Epidermal melanocyte (primary cell): ENCODE data around the gene BCOR.

ENCODE experiments used
- DNase-seq: peaks from one replicate; pipeline ENCODE4 v3.0.0; 2011; ENCODE audit warnings: low spot score; ENCODE audit not compliant: insufficient read length

The BCOR gene

GRCh38 chrX:40086569-40087335, 11.0 kb downstream of the BCOR start:
- DNase-seq, result peak; percentile 84

DNA sequence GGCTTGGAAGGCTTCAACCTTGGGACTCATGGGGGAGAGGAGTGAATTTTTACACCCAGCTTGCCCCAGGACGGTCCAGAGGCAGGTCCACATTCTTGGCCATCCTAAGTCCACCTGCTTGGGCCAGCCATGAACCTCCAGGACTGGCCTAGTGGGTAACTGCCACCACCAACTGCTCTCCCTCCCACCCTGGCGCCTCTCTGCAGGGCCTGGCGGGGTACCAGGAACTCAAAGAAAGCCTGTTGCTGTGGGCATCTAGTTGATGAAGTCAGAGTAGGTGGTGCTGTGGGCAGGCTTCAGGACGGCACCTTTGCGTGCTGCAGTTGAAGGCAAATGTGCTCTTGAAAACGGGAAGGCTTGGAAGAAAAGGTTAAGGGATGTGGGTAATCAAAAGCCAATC, 12.0 kb downstream of the BCOR start:
- DNase-seq, result no peak

DNA sequence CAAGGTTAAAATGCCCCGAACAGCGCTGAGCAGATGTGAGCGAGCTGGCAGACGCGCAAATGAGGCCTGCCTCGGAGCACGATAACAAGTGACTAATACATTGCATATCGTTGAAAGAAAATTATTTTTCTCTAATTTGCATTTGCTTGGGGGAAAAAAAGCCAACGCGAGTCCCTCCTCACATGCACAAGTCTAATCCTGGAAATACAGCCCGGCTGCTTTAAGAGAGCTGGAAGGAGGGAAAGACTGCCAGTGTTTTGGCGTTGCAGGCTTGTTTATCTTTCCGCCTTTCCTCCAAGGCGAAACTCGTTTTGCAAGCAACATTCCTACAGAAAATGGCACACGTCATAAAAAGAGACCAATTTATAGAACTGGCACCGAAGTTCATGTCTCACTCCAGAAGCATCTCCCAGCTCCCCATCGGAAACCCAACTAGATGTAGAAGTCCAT, 12.6 kb downstream of the BCOR start:
- DNase-seq, result no peak

- DNase-seq, result no peak
These were observed 13.2 kb downstream of the BCOR start for GRCh38 chrX:40084471-40085101.

GRCh38 chrX:40083979-40084359, 13.8 kb downstream of the BCOR start:
- DNase-seq, result no peak

DNA sequence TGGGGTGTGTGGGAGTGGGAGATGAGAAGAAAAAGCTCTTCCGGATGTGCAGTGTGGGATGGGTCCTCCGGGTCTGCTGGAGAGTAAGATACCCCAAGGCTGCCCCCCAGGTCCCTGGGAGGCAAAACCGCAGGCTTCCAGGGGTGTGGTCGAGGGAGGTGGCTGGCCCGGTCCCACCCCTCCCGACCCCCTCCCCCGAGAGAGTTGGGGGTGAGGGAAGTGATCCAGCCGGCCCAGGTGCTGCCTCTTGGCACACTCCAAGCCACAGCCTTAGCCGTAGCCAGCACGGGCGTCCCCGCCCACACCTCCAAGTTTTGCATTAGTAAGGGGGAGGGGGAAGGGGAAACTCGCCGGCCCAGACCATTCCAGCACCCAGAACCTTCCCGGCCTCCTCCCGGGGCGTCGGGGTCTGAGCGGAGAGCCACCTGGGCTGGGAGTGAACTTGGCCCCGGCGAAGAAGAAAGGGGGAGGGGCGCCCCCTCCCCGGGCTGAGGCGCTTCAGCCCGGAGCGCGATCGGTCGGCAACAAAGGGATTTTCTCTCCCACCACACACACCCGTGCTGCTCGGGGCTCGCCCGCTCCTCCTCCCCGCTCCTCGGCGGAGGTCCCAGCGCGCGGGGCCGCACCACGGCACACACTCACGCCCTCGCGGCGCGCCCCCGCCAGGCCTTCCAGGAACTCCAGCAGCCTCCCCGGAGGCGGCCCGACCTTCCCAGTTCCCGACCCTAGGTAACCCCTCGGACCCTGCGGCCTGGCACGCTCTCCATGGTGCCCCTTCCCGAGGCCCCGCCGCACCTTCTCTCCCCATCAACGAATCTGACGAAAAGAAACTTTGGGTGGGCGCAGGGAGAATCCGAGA, 14.4 kb downstream of the BCOR start:
- DNase-seq, result no peak

DNA sequence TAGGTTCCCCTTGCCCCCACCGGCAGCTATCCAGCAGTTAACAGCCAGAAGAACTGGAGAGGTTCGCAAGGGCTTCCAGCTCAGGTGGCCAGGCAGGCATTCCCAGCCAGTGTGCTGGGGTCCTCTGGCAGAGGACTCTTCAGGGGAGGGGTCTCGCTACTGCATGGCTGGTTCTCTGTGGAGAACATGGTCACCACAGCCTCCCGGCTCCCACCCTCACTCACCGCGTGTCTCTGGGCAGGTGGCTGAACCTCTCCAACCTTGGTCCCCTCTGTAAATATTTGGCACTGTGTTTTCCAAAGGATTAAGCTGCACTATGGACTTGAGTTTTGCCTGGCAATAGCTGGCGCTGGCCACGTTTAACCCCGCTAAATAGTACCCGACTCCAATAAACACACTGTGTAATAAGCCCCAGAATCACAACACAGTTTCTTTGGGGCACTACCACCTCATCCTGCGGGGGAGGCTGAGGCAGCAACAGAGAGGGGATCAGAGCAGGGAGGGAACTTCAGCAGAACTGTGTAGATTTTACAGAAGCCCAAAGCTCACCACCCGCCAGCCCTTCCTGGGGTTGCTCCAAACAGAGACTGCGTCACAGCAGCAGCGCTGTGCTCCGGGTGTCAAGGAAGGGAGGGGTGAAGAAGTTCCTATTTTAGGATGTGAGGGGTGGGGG, 15.2 kb downstream of the BCOR start:
- no peak for DNase-seq

DNA sequence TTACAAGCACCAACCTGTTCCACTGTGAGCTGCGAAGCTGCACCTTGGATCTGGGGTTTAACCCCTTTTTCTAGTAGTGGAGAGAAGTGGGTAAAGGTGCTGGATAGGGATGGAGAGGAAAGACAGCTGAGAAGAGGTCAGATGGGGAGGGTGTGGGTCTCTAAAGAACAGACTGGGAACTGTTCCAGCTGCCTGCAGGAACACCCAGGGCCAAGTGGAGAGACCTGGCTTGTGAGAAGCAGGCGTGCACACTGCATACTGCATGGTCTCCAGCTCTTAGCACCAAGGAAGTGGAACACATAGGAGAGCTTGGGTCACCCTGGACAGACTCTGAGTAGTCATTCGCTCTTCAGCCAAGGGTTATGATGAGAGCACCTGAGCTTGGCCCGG, 16.1 kb downstream of the BCOR start:
- DNase-seq, result no peak

DNA sequence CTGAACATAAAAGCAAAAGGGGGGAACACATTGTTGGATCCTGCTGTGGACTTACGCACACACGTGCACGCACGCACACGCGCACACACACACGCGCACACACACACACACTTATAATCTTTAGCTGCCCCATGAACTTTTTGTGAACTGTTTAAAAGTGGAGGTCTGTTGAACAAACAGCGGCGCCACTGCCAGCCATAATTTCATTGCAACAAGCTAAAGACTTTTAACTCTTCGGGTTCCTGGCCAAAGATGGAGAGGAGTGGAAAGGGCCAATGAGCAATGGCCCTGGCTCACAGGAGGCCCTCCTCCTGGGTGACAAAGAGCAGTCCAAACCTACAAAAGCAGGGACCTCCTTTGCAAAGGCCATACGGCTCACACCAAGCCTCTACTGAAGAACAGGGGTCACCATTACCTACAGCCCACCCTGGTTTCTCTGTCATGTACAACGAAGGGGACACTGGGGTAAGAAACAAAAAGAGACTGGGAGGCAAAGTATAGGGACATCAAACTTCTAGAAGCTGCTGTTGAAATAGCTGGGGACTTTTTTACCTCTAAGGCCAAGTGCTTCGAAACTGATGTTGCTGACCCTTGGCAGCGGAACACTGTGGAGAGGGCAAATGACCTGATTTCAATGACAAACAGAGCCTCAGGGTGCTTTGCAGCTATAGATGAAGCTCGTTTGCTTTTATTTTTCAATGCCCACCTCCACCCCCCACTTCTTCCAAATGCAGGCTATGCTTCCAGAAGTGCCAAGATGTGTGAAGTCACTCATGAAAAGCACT, 16.7 kb downstream of the BCOR start:
- DNase-seq, result no peak

- no peak for DNase-seq
These were observed 18.2 kb downstream of the BCOR start for GRCh38 chrX:40079572-40079971.

DNA sequence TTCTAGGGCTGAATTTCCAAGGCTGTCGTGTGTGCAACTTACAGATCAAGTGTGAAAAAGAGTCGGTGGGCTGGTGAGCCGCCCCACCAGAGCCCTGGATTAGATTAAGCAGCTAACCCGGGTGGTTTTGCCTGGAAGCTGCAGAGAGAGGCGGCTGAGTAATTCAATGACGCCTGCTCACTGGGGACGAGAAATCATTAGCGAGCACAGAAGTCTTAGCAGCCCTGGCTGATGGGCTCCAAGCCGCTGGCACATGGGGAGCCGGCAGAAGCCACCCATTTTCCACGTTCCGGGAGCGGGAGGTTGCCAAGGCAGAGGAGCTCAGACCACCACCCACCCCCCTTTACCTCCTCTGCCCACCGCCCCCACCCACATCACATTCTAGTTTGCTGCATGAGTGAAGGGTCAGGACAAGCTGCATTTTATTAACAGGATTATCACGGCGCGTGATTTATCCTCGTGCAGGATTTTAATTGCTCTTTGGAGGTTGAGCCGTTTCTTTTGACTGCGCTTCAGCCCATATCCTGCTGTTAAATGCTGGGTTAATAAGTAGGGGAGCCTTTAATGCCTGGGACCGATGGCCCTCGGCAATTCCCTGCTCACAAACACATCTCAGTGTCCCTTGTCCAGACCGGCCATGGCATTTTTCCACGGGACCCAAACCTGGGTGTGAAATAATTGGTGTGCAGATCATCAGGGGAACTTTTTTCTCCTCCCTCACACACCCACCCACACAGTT, 19.1 kb downstream of the BCOR start:
- DNase-seq, result no peak

DNA sequence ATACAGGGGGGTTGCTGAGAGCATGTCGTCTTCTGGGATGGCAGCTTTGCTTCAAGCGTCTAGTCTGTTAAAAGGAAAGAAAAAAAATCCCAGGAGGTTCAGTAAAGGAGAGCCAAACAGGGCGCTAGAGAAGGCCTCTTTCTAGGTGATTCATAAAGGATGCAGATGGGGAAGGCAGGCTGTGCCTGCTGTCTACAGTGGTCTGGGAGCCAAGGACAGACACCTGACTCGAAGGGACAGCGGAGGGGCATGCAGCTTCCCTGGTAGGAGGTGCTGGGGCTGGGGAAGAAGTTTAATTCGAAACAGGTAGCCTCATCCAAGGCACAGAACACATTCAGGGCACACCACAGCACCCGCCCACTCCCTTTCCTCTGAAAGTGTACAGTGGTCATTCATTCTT, 19.9 kb downstream of the BCOR start:
- DNase-seq, result no peak

DNA sequence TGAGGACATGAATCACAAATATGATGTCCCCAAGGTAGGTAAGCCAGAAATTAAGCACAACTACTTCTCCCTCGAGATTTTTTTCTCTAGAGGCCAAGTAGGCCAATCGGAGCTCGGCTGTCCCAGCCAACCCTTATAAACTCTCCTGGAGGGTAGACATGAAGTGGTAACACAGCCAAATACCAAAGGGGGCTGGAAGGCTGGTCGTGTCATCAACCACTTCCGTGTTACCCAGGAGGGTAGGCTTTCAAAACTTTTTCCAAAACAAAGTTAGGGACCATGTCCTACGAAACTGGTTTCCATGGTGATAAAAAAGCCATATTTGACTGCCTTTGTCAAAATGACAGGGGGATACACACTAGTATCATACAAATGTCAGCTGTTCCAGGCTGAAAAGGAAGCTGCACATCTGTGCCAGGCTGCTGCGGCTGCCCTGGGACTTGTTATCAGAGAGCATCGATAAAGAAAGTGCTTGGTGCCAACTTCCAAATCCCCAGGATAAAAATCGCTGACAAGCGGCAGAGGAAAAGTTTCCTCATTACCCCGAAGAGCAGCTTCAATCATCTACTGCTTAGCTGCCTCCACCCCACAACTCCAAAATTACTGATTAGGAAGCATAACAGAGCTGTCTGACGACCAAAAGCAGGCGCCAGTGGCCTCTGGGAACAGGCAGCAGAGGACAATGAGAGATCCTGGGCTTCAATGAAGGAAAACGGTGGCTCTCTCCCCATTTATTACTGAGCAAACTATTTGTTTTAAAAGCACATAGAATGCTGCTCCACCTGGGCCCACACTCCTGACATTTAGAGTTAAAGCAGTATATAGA, 20.8 kb downstream of the BCOR start:
- DNase-seq, result no peak

DNA sequence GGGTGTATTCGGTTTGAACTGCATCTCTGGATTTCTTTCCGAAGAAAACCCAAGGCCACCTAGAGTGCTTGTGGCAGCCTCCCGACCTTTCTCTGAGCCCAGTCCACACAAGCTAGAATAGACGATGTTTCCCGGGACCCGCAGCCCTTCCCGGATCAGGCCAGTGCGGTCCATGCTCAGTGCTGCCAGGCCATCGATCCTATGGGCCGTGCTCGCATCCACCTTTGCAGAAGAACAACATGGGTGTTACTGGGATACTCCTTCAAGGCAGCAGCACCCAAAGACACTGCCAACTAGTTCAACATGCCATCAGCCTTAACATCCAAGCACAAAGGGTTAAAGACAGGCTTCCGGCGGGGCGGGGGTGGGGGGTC, 22.8 kb downstream of the BCOR start:
- DNase-seq, result no peak

- DNase-seq, result no peak
These were observed 23.4 kb downstream of the BCOR start for GRCh38 chrX:40074080-40074958.

DNA sequence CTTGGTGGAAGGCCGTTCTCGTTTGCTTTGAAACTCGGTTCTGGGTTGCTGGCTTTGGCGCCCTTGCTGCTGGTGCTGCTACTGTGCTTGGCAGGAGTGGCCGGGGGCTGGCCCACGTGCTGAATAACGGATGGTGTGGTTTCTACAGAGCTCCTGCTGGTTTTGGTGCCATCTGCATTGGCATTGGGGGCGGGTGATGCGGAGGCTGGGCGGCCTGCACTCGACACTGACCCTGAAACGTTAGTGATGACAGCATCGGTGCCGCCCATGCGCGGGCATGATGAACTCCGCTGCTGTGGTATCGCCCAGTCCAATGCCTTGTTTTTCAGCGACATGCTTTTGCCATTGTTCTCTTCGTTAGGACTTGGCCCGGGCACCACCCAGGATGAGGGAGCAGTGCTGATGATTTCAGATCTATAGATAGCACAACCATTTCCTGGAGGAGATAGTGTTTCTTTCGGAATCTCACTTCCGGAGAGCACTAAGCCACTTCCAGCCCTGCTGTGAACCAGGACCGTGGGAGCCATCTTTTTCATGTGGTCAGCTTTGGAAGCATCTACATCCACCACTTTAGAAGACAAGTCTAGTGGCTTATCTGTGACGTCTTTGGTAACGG, 24.2 kb downstream of the BCOR start:
- no peak for DNase-seq

- DNase-seq, result no peak
These were observed 25.5 kb downstream of the BCOR start for GRCh38 chrX:40072246-40072645.

DNA sequence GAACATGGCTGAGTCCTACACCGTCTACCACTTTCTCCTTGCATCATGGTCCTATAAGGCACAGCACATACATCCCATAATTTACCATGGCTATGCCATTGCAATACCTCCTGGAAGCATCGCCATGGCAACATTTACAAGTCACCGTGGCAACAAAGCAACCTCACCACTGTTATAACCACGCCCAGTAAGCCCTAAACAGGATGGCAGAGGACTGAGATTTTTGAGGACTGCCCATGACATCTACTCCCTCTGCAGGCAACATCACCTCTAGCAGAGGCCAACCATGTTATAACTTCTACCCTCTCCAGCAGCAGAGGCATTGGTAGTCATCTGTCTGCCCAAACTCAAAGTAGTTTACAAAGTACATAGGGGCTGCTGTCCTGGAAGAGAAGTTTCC, 29.7 kb downstream of the BCOR start:
- DNase-seq, result no peak
